ENCODE results near the gene INPP5E. TPM values are rescaled to one million over a fixed set of nuclear protein-coding genes. Genes with fewer than 3 reads are reported as not detected.
"Not testable (repeated sequence)": the region's sequence is repeated elsewhere in the genome, so short reads cannot be mapped to it uniquely, and the experiment has no call there.

INPP5E gene
- total RNA-seq, 1 donor from 2014 or later = 8.8 TPM

DNA sequence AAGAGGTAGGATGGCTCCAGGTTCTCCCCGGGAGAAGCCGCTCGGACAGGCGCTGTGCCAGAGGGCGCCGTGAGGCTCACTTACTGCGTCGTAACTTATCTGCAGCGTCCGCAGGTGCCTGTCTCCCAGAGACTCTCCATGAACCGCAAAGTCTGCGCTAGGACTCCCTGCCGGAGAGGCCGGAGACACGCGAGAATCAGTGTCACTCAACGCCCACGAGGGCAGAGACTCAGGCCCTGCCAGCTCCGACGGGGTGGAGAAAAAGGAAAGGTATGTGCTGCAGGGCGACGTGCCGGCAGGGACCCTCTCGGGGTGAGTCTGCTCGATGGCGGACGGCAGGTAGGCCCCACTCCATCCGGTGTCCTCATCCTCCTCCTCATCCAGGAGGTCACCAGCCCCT is 32.6 kb downstream of the INPP5E start:
- DNase-seq (ENCODE audit: low spot score); ATAC-seq: not testable (repeated sequence)

- not testable (repeated sequence) for ATAC-seq; DNase-seq (ENCODE audit: low spot score)
These were observed 33.7 kb downstream of the INPP5E start for GRCh38 chr9:136405904-136406303.

DNA sequence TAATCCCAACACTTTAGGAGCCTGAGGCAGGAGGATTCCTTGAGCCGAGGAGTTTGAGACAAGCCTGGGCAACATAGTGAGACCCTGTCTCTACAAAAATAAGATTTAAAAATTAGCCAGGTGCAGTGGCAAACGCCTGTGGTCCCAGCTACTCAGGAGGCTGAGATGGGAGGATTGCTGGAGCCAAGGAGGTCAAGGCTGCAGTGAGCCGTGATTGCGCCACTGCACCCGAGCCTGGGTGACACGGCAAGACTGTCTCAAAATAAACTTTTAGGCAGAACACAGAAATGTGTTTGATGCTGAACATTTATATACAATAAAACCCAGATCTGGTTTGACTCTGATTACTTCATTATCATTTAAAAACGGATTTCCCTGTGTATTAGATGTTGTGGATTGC is 34.2 kb downstream of the INPP5E start:
- ATAC-seq (no peak), DNase-seq (ENCODE audit: low spot score) (no peak)

GRCh38 chr9:136404801-136405136 is 34.9 kb downstream of the INPP5E start:
- DNase-seq (ENCODE audit: low spot score) (no peak), ATAC-seq (no peak)

GRCh38 chr9:136403915-136404800 is 35.5 kb downstream of the INPP5E start:
- ATAC-seq (no peak), DNase-seq (ENCODE audit: low spot score) (no peak)

GRCh38 chr9:136403538-136403914 is 36.1 kb downstream of the INPP5E start:
- DNase-seq (ENCODE audit: low spot score) (no peak), ATAC-seq (no peak)

DNA sequence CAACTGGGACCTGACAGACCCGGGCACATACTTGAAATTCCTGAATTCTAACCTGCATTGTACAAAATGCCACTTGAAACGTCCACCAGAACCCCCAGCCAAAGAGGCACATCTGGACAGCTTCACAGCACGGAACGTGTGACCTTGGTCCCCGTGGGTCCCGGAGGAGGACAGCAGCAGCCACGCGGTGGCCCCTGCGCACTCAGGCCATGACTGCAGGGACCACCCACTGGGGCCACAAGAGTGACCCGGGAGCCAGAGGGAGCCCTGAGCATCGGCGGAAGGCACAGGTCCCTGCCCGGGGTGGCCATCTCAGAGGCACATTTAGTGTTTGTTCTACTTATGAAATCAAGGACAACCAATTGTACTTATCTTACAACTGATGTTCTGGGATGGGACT is 37.6 kb downstream of the INPP5E start:
- ATAC-seq (no peak), DNase-seq (ENCODE audit: low spot score) (no peak)

GRCh38 chr9:136401173-136401922 is 38.3 kb downstream of the INPP5E start:
- DNase-seq (ENCODE audit: low spot score) (no peak), ATAC-seq (no peak)

DNA sequence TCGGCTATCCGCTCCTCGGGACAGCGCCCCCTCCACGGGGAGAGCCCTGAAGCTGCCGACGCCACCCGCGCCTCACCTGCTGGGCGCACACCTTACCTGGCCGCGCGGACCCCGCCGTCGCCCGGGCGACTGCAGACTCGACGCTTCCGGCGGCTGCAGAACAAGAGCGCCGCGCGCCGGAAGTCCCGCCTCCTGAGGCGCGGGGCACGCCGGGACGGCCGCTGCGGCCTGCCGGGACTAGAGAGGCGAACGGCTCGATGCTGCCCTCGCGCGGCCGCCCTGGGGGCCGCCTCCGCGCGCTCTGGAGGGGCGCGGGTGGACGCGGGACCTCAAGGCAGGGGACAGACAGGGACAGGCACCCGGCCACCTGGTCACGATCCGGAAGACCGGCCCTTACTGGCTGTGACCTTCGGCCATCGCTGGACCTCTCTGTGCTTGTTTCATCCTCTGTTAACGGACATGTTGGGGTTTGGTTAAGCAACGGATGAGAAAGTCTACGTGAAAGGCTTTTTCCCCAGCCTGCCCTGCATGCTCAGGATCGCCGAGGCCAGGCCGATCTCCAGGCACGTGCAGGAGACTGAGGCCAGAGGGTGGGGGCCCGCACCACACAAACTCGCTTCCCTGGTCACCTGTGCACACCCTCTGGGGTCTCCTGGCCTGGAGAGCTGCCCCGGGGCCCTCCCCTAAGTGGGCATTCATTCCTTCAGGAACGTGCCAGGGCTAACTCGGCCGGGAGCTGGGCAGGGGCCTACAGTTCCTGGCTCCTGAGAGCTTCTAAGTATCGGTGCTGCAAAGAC is 39.4 kb downstream of the INPP5E start, which contains the start of gene SNAPC4:
Gene SNAPC4 (minus strand): TSS at position 133 of the 797 bp plus-strand sequence. CDS start 1,742 bp downstream, outside the sequence.
- peak; percentile 83 for ATAC-seq
- DNase-seq (ENCODE audit: low spot score) = peak; percentile 89

- ATAC-seq (peak; percentile 41), DNase-seq (ENCODE audit: low spot score) (no peak)
These were observed 40.2 kb downstream of the INPP5E start for GRCh38 chr9:136399176-136400037.

DNA sequence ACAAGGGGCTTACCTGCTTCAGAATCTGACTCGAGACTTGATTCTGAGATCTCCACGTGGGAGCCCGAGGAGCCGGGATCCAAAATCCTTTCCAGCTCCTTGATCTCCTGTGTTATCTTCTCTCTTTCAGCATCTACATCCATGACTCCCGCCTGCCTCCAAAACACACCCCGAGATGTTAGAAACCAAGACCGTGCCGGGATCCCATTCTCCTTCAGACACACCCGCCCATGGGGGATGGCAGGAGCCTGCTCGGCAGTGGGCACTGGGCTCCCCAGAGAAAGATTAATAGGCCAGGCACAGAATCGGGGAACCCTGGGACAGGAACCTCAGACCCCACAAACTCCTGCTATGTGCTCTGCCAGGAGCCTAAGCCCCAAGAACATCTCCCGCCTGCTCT is 41.4 kb downstream of the INPP5E start:
- no peak for DNase-seq (ENCODE audit: low spot score)
- no peak for ATAC-seq

DNA sequence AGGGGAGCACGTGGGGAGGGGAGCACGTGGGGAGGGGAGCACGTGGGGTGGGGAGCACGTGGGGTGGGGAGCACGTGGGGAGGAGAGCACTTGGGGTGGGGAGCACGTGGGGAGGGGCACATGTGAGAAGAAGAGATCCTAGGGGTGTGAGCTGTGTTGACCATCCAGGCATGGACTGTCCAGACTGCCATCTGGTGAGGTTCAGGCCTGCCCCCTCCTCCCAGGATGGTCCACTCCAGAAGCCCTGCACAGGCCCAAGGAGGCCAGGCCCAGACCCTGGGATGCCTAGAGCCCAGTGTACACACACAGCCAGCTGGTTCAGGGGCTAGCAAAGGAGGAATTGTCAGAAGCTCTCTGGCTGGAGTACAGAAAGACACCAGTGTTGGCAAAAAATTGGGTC is 42.0 kb downstream of the INPP5E start:
- no peak for DNase-seq (ENCODE audit: low spot score)
- no peak for ATAC-seq

GRCh38 chr9:136396219-136396515 is 43.5 kb downstream of the INPP5E start:
- DNase-seq (ENCODE audit: low spot score) (no peak), ATAC-seq (peak; percentile 30)

- DNase-seq (ENCODE audit: low spot score) (peak; percentile 93), ATAC-seq (peak; percentile 71)
These were observed 44.1 kb downstream of the INPP5E start for GRCh38 chr9:136395345-136396218.

DNA sequence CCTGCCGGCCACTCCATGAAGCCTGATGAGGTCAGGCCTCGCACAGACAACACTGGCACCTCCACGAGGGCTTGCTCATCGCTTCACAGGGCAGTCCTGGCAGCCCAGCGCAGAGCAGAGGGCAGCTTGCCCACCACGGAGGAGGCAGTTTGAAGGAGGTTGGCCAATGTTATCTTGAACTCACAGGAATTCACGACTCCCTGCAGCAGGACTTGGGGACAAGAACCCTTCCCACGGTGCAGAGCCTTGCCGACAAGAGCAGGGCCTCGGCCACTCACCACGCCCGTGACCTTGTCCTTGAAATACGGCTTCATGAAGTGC is 44.7 kb downstream of the INPP5E start:
- ATAC-seq = no peak
- no peak for DNase-seq (ENCODE audit: low spot score)

- DNase-seq (ENCODE audit: low spot score) = no peak
- ATAC-seq = no peak
These were observed 45.2 kb downstream of the INPP5E start for GRCh38 chr9:136394312-136395019.

- no peak for DNase-seq (ENCODE audit: low spot score)
- ATAC-seq = no peak
These were observed 46.1 kb downstream of the INPP5E start for GRCh38 chr9:136393531-136393930.

- no peak for ATAC-seq
- no peak for DNase-seq (ENCODE audit: low spot score)
These were observed 46.9 kb downstream of the INPP5E start for GRCh38 chr9:136392538-136393449.

Data from left lobe of liver (tissue), 2 donors.